NK-92 treated with Interleukin-12 subunit alpha and Interleukin-12 subunit beta, amount 100 ng/mL, for 24 hours (cell line): ENCODE data around the gene SKIL.
"Not testable (repeated sequence)": the region's sequence is repeated elsewhere in the genome, so short reads cannot be mapped to it uniquely, and the experiment has no call there.

Experiments
- DNase-seq: peaks from one replicate; lab custom pipeline; 2025; lab: John Stamatoyannopoulos, UW

Gene SKIL, protein sequence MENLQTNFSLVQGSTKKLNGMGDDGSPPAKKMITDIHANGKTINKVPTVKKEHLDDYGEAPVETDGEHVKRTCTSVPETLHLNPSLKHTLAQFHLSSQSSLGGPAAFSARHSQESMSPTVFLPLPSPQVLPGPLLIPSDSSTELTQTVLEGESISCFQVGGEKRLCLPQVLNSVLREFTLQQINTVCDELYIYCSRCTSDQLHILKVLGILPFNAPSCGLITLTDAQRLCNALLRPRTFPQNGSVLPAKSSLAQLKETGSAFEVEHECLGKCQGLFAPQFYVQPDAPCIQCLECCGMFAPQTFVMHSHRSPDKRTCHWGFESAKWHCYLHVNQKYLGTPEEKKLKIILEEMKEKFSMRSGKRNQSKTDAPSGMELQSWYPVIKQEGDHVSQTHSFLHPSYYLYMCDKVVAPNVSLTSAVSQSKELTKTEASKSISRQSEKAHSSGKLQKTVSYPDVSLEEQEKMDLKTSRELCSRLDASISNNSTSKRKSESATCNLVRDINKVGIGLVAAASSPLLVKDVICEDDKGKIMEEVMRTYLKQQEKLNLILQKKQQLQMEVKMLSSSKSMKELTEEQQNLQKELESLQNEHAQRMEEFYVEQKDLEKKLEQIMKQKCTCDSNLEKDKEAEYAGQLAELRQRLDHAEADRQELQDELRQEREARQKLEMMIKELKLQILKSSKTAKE

DNA sequence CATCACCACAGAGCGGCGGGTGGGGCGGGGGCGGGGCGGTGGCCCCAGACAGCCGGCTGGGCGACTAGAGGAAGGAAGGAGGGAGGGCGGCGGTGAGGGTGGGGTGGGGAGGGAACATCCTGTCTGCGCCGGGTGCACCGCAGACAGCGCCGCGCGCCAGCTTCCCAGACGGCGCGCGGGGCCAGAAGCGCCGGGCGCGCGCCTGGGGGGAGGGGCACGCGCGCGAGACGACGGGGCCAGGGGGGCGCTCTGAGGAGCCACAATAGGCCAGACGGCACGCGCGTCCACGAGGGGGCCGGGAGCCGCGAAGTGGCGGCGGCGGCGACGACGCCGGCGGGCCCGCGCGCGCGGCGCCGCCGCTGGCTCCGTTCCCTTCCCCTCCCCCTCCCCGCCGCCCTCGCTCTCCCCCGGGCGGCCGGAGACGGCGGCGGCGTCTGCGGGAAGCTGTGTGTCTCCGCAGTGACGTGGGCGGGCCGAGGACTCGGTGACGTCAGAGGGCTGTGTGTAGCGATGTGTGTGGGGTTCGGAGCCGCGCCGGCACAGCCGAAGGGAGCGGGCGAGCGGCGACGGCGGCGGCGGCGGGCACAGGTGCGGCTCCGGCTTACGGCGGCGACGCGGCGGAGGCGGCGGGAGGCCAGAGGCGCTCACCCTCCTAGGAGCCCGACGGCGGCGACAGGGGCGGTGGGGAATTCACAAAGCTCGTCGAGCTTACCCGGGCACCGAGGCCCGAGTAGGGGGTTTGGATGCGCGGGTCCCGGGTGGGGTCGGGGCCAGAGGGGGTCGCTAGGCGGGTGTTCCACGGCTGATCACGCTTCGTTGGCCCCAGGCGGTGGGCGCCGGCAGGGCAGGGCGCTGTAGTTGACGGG, at the start of gene SKIL:
SKIL (plus strand) TSS at position 540 of the 866 bp plus-strand sequence. CDS start 2,617 bp downstream, outside the sequence.
- DNase-seq, result peak; percentile 93

DNA sequence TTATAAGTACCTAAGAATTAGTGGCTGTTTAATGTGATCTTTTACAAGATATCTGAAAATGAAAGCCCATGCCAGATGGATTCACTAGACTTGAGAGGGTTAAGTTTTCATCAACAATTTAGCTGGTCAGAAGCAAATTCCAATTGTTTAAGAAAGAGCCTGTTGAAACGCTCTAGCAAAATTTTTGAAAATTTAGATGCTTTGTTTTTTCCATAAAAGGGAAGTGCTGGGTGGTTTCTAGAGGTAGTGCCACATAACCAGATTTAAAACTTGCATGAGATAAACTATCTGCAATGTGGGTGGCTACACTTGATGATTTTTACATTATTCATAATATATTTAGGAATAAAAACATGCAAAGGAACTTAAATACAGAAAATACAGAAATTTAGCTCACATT, 48.5 kb upstream of the SKIL start:
- no peak for DNase-seq

DNA sequence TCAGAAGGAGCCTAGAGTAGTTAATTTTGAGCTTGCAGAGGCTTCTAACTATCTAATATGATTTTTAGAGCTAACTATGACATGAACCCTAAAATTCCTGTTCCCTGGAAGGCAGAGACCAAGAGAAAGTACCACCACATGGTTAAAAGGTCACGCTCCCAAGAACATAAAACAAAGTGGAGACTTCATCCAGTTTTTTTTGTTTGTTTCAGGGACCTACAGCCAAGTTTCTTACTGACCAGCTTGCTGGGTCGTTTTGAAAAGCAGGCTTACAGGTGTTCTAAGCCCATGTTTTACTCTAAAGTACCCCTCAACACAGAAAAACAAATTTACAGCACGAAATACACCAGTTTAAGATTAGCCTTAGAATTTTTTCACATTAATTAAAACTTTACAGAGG, 39.6 kb upstream of the SKIL start:
- DNase-seq, result no peak

DNA sequence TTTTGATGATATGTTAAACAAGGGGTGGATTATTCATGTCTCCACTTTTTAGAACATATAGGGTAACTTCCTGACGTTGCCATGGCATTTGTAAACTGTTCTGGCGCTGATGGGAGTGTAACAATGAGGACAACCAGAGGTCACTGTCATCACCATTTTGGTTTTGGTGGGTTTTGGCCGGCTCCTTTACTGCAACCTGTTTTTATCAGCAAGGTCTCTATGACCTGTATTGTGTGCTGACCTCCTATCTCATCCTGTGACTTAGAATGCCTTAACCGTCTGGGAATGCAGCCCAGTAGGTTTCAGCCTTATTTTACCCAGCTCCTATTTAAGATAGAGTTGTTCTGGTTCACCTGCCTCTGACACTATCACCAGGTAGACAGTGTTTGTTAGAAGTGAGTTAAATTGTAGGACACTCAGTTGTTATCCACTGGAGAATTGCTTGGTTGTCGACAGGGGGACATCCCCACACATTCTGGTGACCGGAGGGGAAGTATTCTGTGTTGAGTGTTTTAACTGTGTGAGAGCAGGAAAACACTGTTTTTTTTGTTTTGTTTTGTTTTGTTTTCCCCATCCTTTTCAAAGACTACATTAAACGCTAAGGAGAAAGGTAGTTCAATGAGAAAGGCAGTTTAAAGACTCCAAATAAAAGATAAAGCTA, 36.9 kb upstream of the SKIL start:
- DNase-seq, result no peak

DNA sequence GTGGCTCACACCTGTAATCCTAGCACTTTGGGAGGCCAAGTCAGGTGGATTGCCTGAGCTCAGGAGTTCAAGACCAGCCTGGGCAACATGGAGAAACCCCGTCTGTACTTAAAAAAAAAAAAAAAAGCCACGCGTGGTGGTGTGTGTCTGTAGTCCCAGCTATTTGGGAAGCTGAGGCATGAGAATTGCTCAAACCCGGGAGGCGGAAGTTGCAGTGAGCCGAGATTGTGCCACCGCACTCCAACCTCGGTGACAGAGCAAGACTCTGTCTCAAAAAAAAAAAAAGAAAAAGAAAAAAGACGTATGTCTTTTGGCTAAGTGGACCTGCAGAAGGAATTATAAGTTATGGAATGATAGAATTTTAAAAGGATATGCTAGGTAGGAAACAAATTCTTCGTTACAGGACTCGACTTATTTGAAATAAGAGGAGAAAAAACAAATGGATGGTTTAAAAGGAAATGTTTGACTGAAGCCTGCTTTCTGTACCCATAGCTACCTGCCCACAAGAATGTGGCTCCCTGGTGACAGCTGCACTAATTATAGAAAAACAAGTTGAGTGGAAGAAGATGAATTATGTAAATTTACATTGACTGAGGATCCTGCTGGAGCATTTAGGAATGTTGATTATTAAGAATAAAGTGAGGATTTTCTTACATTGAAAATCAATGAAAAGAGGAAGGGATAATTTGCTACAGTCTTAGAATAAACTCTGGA, 36.0 kb upstream of the SKIL start:
- no peak for DNase-seq

DNA sequence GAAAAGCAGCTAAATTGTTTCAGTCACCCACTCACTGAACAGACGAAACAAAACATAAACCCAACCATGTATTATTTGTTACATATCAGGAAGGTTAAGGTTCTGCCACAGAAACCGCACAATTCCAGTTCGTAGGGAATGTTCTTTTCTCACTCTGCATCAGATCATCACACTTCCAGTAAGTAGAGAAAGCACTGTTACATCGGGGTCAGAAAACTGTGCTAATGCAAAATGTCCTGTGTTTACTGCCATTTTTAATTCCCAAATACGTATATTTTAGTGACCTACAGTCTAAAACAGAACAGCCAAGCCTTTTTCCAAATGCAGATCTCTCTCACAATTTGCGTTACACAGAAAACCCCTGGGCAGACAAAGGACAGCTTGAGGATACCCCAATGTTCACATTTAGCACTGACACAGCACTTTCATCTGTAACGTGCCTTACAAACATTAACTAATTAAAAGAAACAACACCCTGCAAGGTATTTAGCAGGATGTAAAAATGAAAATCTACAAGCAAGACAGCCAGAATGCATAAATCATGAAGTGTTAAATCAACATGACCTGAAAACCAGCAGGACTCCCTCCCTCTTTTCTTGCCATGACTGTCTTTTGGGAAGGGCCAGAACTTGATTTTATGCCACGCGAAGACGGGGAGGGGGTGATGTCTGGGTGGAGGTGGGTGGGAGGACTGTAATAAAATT, 34.8 kb upstream of the SKIL start:
- DNase-seq, result no peak

DNA sequence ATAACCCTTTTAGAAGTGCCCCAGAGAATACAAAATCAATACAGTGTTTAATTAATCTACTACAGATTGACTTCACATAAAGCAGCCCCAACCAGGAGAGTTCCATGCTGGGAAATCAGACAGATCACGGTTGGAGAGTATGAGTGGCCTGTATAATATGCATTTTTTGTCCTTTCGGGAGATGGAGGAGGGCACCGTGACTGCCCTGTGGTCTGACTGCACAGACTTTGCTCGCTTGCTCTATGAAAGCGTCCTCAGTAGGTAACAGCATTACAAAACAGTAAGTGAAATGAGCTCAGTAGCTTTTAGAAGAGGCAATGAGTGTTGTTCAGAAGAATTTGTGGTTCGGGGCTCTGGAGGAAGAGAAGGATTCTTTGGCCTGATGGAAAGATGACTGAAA, 34.2 kb upstream of the SKIL start:
- no peak for DNase-seq

DNA sequence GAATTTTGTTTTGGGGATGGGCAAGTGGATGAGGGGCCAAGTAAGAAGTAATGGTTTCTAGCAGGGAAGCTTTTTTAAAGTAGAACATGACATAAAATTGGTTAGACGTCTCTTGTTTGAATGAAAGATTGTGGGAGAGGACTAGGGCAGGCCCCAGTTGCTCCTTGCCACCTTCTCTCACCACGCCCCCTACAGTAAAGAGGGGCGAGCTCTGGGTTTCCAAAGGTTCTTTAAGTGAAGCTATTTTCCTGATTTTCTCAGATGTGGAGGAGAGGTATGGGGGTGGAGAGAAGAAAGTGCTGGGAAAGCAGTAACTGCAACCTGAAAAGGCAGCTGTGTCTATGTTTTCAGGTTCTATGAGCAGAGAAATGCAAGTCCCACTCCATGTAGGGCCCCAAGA, 32.6 kb upstream of the SKIL start:
- no peak for DNase-seq

DNA sequence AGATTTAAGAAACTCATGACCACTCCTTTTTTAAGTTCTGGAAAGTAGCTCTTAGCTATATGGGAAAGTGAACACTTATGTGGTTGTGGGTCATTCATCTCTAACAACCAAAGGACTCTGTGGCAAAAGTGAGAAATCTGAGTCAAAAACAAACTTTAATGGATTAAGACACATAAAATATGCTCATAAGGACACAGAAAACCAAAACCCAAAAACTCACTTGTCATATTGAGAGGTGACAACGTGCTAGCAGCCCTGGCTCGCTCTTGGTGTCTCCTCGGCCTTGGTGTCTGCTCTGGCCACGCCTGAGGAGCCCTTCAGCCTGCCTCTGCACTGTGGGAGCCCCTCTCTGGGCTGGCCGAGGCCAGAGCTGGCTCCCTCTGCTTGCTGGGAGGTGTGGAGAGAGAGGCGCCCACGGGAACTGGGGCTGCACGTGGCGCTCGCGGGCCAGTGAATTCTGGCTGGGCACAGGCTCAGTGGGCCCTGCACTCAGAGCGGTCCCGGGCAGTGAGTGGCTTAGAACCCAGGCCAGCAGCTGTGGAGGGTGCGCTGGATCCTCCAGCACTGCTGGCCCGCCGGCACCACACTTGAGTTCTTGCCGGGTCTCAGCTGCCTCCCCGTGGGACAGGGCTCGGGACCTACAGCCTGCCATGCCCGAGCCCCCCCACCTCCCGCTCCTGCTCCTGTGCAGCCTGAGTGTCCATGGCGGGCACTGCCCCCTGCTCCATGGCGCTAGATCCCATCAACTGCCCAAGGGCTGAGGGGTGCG, 30.3 kb upstream of the SKIL start:
- no peak for DNase-seq

DNA sequence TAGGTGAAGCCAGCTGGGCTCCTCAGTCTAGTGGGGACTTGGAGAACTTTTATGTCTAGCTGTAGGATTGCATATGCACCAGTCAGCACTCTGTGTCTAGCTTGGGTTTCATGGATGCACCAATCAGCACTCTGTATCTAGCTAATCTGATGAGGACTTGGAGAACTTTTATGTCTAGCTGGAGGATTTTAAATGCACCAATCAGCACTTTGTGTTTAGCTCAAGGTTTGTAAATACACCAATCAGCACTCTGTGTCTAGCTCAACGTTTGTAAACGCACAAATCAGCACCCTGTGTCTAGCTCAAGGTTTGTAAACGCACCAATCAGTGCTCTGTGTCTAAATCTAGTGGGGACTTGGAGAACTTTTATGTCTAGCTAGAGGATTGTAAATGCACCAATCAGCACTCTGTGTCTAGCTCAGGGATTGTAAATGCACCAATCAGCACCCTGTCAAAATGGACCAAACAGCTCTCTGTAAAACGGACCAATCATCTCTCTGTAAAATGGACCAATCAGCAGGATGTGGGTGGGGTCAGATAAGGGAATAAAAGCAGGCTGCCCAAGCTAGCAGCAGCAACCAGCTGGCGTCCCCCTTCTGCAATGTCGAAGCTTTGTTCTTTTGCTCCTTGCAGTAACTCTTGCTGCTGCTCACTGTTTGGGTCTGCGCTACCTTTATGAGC, 29.5 kb upstream of the SKIL start:
- not testable (repeated sequence) for DNase-seq

DNA sequence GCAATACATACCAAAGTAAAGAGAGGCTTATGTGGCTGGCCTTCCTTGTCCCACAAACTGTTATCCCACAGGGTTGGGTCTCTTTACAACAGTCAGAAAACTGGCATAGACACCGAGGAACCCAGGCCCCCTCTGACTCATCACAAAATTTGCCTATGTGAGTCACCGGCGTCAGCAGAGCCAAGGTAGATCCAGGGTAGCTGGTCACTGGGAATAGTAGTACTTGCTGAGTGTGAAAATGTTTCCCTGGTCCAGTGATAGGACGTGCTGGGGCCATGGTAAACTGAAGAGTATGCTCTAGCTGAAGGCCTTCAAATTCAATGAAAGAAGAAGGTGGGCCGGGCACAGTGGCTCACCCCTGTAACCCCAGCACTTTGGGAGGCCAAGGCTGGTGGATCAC, 27.1 kb upstream of the SKIL start:
- no peak for DNase-seq

DNA sequence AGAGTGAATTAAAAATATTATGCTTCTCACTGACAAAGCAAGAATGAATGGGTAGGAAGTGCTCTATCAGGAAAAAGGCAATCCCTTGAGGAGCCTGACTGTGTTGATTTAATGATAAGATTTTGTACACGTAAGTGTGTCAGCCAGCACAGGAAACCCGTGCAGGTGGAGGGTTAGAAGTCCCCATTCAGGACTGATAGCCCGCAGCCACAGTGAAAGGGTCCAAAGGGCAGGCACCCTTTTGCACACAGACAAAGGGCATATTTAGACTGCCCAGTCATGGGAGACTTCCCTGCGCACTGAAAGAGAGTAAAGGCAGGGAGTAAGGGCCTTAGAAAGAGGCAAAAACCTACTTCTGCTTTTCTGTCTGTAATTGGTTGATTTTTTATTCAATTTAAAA, 26.4 kb upstream of the SKIL start:
- no peak for DNase-seq

DNA sequence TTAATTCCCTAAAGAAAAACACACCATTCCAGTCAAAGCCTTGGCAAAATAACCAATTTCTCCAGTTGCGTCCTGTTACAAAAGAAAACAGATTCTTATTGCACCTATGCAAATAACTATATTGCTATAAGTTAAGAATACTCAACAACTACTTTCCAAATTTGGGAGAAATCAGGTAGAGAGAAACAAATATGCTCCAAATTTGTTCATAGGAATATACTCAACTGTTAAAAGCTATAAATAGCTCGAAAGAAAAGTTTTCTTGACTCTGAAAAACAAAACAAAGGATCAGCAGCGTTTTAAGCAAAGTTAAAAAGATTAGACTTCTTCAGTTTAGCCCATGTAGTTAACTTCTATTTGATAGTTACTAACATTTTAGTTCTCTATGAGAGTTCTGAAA, 20.1 kb upstream of the SKIL start:
- DNase-seq, result no peak

DNA sequence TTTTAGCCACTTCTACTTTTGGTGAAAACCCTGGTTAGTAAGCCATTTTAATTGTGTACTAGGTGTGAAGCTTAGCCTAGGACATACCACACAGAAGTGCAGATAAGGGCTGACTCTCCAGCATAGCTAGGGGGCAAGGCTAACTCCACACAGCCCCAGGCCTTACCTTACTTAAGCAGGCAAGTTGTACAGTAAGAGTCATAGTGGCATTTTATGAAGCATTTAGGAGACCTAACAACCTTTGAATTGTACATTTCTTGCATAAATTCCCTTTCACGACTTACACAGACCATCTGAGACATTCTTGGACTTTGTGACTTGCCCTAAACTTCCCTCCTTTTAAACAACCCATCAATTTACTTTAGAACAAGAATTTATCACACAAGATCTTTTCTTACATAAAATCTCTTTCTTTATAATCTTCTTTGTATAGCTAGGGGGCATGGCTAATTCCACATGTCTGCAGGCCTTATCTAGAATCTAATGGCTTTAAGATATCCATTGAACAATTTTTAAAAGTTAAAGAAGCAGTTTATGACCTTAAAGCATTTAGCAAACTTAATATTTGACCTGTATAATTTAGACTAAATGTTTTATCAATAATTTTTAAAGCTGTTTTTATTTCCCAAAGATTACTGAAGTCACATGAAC, 18.7 kb upstream of the SKIL start:
- no peak for DNase-seq

DNA sequence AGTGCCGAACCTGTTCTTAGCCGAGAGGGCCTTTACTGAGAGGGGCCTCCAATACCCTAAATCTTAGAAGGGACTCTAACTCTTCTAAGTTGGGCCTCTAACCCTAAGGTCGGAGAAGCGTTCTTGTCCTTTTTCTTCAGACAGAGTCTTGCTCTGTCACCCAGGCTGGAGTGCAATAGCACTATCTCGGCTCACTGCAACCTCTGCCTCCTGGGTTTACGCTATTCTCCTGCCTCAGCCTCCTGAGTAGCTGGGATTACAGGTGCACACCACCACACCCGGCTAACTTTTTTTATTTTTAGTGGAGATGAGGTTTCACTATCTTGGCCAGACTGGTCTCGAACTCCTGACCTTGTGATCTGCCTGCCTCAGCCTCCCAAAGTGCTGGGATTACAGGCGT, 15.2 kb upstream of the SKIL start:
- DNase-seq, result not testable (repeated sequence)

DNA sequence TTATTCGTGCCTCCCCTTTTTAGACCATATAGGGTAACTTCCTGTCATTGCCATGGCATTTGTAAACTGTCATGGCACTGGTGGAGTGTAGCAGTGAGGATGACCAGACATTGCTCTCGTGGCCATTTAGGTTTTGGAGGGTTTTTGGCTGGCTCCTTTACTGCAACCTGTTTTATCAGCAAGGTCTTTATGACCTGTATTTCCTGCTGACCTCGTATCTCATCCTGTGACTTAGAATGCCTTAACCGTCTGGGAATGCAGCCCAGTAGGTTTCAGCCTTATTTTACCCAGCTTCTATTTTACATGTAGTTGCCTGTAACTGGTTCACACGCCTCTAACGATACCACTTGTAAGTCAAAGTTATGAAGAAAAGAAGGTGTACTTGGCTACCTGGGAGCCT, 13.7 kb upstream of the SKIL start:
- not testable (repeated sequence) for DNase-seq

DNA sequence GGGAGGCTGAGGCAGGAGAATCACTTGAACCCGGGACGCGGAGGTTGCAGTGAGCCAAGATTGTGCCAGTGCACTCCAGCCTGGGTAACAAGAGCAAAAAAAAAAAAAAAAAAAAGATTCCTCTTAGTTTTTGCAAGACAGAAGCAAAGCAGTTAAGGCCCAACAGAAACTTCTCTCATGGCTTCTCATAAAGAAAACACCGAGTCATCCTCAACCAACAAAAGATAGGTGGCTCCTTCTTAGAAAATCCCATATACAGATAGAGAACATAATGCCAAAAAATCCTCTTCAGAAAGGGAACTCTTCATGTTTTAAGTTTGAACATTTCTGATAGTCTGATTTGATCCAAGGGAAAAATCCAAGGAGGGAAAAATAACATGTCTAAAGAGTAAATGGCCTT, 12.5 kb upstream of the SKIL start:
- DNase-seq, result no peak

DNA sequence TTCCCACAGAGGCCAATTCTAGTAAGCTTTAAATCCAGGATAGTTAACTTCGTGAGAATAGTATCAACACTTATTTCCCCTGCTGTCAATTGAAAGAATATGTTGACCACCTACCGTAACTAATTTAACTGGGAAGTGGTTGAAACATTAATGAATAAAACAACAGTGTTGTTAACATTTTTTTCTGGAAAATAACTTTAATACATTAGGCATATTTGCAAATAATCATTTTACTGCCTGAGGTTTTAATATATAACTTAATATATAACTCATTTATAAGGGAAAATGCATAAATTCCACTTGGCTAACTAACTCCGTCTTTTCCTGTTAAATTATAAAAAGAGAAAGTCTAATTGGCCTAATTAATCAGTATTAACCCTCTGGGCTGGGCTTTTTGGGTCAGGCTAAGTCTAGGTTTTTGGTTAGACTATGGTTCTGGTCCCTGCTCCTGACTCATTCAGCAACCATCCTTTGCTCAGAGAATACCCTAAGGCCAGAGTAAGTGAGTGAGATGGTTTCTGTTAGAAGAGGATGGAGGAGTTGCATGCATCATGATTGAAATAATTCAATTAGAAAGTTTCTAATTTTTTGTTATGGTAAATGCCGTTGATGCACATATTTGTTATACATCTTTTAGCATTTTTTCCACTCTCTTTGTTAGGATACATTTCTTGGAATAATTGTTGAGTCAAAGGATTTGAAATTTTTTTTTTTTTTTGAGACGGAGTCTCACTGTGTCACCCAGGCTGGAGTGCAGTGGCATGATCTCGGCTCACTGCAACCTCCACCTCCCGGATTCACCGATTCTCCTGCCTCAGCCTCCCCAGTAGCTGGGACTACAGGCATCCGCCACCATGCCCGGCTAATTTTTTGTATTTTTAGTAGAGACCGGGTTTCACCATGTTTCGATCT, 10.8 kb upstream of the SKIL start:
- DNase-seq, result no peak
